HG02763 (cell line): ENCODE measurements around the gene MAP3K1.
"Not testable (repeated sequence)": the region's sequence is repeated elsewhere in the genome, so short reads cannot be mapped to it uniquely, and the experiment has no call there.

Experiments used
- ATAC-seq: cut with Tn5 transposase; IDR thresholded peaks from one replicate; pipeline ENCODE4 v1.9.1; 2021; ENCODE audit warnings: mild to moderate bottlenecking, moderate library complexity; ENCODE audit not compliant: unreplicated experiment

The MAP3K1 gene

GRCh38 chr5:56815658-56816545 lies 553 bp downstream of the MAP3K1 start:
- ATAC-seq: peak; percentile 33

GRCh38 chr5:56816546-56817081 lies 1.3 kb downstream of the MAP3K1 start:
- ATAC-seq: peak; percentile 43

- ATAC-seq: no peak
Observed at GRCh38 chr5:56817263-56818014, 2.1 kb downstream of the MAP3K1 start.

- ATAC-seq: no peak
Observed at GRCh38 chr5:56818450-56819037, 3.2 kb downstream of the MAP3K1 start.

- ATAC-seq: no peak
Observed at GRCh38 chr5:56819060-56819881, 3.9 kb downstream of the MAP3K1 start.

- not testable (repeated sequence) for ATAC-seq
Observed at GRCh38 chr5:56821868-56822267, 6.5 kb downstream of the MAP3K1 start.

- no peak for ATAC-seq
Observed at GRCh38 chr5:56822981-56823380, 7.6 kb downstream of the MAP3K1 start.

- ATAC-seq: no peak
Observed at GRCh38 chr5:56824019-56824418, 8.7 kb downstream of the MAP3K1 start.

GRCh38 chr5:56825222-56825824 lies 10.0 kb downstream of the MAP3K1 start:
- no peak for ATAC-seq

- no peak for ATAC-seq
Observed at GRCh38 chr5:56827049-56827448, 11.7 kb downstream of the MAP3K1 start.

- ATAC-seq: no peak
Observed at GRCh38 chr5:56827924-56828323, 12.6 kb downstream of the MAP3K1 start.

- ATAC-seq: no peak
Observed at GRCh38 chr5:56829137-56829908, 14.0 kb downstream of the MAP3K1 start.

GRCh38 chr5:56831773-56832172 lies 16.4 kb downstream of the MAP3K1 start:
- ATAC-seq: no peak

GRCh38 chr5:56833325-56833724 lies 18.0 kb downstream of the MAP3K1 start:
- ATAC-seq: no peak

- ATAC-seq: no peak
Observed at GRCh38 chr5:56837381-56837780, 22.0 kb downstream of the MAP3K1 start.

GRCh38 chr5:56837956-56838355 lies 22.6 kb downstream of the MAP3K1 start:
- no peak for ATAC-seq

GRCh38 chr5:56838409-56839039 lies 23.2 kb downstream of the MAP3K1 start:
- ATAC-seq: peak; percentile 55

- ATAC-seq: no peak
Observed at GRCh38 chr5:56839062-56839461, 23.7 kb downstream of the MAP3K1 start.

- ATAC-seq: no peak
Observed at GRCh38 chr5:56840597-56840996, 25.2 kb downstream of the MAP3K1 start.
